ENCODE measurements around the gene DGKB.

GRCh38 chr7:14602851-14603250 is 299.7 kb downstream of the DGKB start:
- TF ChIP-seq CTCF (IDR thresholded peaks at IDR 0.05 in 4 of 5, conservative IDR thresholded peaks at IDR 0.05 in 1 of 5) (no peak), POLR2A (IDR thresholded peaks at IDR 0.05) (no peak)
